NCI-H748 treated with DMSO at 0.1 percent for 48 hours (cell line): Measurements from ENCODE around the gene CORO1C.
"Not testable (repeated sequence)": the region's sequence is repeated elsewhere in the genome, so short reads cannot be mapped to it uniquely, and the experiment has no call there.

Experiments
- DNase-seq: peaks from one replicate; lab custom pipeline; 2025; lab: John Stamatoyannopoulos, UW

Gene CORO1C

DNA sequence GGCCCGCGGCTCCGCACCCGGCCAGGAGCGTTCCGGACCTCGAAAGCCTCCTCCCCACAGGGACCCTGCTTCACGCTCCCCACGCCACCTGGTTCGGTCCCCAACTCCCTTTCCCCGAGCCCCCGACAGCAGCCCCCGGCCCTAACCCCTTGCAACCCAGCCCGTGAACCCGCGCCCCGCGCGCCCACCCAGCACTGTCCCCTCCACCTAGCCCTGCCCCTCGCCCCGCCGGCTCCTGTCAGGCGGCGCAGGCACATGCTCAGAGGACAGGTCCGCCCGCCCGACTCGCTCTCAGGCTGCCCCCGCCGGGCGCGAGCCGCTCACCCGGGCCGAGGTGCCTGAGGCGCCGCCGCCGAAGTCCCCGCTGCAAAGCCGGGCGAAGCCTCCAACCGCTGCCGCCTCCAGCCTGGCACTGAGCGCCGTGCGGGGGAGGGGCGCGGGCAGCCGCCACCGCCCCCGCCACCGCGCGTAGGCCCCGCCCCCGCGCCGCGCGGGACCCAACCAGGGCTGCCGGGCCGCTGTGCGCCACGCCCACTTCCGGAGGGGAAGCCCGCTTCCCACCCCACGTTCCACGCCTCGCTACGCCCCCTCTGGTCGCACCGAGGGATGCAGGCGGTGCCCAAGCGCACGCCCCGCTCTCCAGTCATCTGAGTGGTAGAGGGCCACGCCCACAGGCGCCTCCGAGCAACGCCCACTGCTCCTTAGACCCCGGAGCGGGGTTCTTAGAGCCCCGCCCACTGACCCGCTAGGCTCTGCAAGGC, at the start of gene CORO1C:
Gene CORO1C, minus strand, starts transcription at position 414 of the 761 bp plus-strand sequence. CDS start 30,200 bp downstream, outside the sequence.
- peak; percentile 88 for DNase-seq

DNA sequence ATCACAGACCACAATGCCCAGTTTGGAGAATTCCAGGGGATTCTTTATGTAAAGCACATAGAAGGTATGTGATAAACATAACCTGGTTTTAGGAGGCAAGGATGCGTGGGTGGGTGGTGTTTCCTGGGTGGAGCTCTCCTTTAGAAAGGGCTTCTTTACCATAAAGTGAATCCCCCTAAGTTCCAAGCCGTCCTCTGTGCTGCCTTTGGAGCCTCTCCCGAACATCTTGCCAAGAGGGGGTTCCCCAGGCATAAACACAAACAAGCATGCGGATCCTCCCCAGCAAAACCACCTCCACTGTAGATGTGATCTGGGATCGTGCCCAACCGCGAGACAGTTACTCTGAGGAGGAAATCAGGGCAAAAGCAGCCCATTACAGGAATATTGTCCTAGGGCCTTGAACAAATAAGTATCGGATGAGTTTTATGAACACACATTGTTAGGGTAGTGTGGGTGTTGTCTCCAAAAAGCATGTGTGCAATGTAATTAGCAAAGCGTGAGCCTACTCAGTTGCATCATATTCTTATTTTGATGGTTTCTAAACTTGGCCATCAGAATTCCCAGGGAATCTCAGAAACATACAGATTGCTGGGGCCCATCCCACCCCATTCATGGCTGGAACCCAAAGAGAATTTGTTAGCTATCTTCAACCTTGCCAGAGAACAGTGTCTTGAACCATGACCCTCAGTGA, 48.8 kb upstream of the CORO1C start:
- no peak for DNase-seq

DNA sequence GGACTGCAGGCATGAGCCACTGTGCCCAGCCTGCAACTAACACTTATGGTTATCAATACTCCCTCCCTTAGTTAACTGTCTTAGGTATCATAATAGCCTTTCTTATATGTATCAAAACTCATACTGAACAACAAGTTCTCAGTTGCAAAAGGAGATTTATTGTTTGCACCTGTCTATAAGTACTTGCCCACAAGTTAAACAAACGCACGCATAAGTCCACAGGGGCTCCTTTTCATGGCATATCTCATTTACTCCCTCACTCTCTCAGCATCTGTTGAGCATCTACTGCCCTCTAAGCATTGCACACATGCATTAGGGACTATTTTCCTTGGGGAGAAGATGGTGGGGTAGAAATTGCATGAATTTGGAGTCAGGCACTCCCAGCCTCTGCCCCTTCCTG, 46.7 kb upstream of the CORO1C start:
- no peak for DNase-seq

DNA sequence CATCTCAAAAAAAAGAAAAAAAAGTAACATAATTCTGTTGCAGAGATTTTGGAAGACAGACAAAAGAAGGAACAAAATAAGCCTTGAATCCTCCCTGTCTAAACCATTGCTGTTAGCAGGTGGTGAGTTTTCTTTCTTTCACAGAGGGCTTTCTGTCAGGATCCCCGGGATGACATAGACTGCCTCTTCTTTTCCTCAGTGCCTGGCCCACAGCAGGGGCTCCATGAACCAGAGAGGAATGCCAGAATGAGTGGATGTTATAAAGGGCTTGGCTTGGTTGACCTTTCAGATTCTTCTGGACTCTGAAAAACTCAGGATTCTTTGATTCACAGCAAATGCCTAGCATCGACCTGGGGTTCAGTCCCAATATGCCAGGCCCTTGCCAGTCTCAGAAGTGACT, 45.8 kb upstream of the CORO1C start:
- no peak for DNase-seq

DNA sequence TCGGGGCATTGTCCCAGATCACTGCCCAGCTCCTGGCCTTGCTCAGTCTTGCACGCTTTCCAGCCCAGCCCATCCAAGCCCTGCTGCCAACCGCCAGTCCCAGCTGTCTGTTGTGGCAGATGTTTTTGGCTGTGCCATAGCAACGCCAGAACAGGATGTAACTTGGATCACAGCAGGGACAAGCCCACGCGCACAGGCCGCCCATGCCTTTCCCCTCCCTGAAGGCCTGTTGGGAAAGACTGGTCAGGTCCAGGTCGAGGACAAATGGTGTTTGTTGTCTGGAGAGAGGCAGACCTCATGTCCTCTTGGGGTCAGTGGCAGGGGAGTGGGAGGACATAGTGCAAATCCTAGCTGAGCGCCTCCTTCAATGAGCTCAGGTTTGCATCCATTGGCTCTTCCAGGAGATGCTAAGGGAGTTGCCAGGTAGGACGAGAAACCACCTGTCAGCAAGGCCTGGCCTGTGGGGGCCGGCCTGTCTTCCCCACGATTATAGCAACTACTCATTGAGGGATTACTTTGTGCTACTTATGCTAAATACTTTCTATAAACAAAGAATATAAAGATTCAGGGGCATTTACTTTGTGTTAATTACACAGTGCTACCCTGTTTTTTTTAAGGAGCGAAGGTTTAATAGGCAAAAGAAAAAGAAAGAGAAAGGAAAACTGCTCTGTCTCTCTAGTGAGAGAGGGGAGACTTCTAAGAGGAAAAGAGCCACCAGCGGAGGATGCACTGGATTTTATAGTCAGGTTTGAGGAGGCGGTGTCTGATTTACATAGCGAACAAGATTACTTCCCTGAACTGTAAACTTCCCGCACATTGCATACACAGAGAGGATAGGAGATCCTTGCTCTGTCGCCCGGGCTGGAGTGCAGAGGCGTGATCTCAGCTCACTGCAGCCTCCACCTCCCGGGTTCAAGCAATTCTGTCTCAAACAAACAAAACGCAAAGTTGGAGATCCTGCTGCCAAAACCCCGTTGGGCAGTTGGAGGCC, 42.8 kb upstream of the CORO1C start:
- no peak for DNase-seq

DNA sequence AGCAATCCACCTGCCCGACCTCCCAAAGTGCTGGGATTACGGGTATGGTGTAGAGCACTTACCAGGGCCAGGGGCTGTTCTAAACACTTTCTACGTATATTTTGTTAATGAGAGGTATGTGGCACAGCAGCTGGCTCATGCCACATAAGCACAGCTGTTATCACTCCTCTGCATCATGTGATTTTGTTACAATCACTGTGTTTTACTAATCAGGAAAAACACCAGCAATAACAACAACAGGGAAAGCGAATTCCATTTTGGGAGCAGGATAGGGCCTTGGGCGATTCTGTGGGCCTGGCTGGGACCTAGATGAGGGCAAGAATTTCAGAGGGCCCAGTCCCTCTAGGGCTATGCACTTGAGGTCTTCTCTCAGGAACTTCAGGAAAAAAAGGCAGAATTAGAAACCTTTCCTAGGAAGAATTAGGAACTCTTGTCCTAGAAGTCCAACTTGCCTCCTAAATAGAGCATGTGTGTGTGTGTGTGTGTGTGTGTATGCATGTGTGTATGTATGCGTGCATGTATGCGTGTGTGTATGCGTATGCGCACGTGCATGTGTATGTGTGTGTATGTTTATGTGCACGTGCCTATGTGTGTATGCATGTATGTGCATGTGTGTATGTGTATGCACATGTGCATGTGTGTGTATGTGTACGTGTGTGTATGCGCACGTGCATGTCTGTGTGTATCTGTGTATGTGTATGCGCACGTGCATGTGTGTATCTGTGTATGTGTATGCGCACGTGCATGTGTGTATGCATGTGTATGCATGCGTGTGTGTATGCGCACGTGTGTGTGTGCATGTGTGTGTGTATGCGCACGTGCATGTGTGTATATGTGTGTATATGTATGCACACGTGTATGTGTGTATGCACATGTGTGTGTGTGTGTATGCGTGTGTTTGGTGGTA, 41.8 kb upstream of the CORO1C start:
- DNase-seq = no peak

DNA sequence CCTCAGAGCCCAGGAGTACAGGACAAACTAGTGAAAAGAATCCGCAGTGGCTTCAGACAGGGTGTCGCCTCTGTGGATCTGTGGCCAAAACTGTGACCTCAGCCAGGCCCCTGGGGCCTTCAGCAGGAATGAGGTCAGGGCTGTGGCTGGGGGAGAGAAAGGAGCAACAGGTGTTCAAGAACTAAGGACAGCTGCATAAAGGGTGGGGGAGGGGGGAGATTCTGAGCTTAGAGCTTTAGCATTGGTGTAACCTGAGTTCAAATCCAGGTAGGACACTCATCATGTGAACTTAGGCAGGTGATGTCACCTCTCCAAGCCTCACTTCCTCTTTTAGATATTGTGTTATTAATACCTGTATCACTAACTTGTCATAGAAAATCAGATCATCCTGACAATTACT, 40.9 kb upstream of the CORO1C start:
- no peak for DNase-seq

DNA sequence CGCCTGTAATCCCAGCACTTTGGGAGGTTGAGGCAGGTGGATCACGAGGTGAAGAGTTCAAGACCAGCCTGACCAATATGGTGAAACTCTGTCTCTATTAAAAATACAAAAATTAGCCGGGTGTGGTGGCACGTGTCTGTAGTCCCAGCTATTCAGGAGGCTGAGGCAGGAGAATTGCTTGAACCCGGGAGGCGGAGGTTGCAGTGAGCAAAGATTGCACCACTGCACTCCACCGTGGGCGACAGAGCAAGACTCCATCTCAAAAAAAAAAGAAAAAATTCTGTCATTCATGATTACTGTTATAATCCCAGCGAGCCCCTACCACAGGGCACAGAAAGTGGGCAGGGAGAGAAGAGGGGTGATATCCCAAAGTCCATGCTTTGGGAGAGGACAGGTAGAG, 40.5 kb upstream of the CORO1C start:
- DNase-seq = not testable (repeated sequence)

DNA sequence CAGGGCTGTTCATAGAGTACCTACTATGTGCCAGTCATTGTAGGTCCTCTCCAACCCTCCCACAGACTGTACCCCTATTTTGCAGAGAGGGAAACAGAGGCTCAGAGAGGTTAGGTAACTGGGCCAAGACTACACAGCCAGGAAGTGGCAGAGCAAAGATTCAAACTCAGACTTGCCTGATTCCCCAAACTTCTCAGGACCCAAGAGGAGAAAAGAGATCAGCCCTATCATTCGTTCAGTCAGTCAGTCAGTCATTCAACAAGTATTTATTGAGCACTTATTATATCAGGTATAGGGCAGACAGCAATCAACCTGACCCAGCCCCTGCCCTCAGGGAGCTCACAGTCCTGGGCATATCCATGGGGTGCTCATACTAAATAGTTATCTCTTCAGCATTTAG, 39.6 kb upstream of the CORO1C start:
- DNase-seq = no peak

DNA sequence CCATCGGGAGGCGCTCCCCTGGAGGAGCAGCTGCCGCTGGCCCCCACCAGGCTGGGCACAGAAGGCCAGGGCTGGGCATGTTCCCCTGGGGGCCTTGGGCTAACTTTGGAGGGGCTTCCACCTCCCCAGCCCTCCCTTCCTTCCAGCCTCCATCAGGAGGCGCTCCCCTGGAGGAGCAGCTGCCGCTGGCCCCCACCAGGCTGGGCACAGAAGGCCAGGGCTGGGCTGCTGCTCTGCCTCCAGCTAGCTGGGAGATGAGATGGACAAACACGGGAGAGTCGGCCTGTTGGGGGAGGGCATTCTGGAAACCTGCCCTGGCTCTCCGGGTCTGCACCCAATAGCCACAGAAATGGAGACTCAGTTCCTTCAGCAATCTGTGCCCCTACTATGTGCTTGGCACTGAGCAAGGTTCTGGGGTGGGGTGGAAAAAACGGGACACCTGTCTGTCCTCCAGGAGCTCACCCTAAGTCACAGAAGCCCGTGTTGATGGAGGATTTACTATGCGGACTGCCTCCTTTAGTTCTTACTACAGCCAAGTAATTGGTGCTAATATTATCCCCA, 39.0 kb upstream of the CORO1C start:
- DNase-seq = no peak

DNA sequence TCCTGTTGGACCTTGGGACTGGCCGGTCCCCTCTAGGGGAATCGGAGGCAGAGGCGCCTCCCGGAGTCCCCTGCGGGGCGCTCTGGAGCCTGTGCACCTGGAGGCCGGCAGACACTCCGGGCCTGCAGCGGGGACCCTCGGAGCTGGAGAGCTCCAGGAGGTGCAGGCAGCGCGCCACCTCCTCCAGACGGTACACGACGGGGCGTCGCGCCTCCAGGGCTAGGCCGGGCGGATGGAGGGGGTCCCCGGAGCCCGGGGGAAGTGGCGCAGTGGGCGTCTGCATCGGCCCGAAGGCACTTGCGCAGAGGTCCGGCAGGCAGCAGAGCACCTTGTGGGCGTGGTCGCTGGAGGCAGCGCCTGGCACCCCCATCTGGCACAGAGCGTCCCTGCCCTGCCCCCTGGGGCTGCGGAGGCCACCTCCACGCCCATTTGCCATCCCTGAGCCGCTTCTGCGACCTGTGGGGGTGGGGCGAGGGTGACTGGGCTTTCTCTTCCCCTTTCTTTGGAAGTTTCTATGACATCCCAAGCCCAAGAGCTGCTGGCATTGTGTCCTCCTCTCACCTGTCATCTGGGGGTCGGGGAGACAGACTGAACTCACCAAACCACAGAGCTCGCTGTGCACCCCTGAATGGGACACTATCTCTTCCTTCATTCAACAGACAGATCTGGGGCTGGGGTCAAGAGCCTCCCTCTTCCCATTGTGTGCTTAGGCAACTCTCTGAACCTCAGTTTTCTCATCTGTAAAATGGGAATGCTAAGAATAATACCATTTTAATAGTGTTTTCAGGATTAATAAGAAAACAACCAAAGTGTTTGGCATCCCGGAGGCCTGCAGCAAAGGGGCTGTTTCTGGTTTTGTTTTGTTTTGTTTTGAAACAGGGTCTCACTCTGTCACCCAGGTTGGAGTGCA, 37.5 kb upstream of the CORO1C start:
- DNase-seq = no peak

DNA sequence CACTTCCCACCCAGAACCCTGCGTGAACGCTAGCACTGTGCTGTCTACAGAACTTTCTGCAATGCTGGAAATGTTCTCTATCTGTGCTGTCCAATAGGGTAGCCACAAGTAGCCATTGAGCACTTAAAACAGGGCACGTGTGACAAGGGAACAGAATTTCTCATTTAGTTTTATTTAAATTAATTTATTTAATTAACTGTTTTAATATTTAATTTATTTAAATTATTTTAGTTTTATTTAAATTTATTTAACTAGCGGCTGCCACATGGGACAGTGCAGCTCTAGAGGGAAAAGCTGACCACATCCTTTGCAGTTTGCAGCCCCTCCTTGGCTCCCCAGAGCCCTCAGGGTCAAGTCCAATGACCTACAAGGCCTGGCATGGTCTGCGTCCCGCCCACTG, 35.0 kb upstream of the CORO1C start:
- no peak for DNase-seq

DNA sequence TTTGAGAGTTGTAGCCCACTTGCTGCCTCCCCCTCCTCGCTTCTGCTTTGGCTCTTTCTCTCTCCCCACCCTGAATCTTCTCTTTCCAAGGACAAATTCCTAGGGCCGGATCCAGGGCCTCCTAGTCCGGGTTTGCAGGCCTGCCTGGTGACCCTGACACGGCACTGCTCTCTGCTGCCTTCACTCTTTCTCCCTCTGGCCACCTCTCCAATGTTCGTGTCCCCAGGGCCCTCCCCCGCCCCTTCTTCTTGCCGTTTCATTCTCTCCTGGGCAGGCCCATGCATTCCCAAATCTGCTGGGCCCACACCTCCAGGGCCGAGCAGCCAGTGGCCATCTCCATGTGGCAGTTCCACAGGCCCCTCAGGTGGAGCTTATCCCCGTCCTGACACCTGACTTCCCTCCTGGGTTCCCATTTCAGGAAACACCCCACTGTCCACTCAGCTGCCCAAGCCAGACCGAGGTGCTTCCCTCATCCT, 34.0 kb upstream of the CORO1C start:
- no peak for DNase-seq

DNA sequence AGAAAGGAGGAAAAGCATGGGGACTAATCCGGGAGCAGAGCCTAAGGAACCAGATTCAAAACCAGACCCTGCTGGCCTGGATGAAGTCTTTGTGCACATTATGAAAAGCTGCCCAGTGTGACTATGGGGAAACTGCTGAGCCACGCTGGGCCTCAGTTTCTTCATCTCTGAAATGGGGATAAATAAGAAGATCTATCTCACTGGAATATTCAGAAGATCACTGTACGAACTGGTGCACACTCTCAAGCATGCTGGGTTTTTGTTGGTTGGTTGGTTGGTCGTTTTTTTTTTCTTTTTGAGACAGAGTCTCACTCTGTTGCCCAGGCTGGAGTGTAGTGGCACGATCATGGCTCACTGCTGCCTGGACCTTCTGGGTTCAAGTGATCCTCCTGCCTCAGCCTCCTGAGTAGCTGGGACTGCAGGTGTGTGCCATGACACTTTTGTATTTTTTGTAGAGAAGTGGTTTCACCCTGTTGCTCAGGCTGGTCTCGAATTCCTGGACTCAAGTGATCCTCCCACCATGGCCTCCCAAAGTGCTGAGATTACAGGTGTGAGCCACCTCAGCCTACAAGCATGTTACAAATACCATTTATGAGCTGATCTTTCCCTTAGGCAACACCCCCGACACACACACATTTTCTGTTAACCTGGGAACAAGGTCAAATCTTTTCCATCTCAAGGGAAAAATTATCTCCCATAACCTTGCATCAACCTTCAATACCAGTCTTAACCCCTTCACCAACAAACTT, 33.4 kb upstream of the CORO1C start:
- no peak for DNase-seq

DNA sequence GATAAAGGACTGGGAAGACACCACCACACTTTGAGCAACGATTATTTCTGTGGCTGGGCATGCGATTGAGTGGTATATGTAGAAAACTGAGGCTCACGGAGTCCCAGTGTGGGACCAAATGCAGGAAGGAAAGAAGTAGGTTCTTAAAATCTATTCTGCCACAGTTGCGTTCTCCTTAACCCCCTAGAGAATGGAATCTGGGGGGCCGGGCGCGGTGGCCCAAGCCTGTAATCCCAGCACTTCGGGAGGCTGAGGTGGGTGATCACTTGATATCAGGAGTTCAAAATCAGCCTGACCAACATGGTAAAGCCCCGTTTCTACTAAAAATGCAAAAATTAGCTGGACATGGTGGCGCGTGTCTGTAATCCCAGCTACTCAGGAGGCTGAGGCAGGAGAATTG, 29.9 kb upstream of the CORO1C start:
- no peak for DNase-seq

DNA sequence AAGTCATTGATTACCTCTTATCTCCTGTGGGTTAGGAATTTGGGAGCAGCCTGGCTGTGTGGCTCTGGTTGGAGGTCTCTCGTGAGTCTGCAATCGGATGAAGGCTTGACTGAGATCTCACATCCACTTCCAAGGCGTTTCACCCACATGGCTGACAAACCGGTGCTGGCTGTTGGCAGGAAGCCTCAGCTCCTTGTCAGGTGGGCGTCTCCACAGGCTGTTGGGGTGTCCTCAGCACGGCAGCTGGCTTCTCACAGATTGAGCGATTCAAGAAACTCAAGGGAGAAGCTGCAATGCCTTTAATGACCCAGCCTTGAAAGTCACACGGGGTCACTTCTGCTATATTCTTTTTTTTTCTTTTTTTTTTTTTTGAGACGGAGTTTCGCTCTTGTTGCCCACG, 28.6 kb upstream of the CORO1C start:
- no peak for DNase-seq

DNA sequence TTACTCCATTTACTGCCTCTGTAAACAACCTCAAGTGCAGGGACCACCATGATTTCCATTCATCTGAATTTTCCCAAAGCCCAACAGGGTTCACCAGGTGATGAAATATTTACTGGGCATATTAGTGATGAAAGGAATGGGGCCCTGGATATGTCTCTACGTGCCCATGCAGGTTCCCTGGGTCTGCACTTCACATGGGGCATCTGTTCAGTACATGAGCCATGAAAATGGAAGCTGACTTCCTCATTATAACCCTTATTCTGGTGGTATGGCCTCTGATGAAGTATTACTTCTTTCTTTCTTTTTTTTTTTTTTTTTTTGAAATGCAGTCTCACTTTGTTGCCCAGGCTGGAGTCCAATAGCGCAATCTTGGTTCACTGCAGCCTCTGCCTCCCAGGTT, 26.5 kb upstream of the CORO1C start:
- DNase-seq = no peak

DNA sequence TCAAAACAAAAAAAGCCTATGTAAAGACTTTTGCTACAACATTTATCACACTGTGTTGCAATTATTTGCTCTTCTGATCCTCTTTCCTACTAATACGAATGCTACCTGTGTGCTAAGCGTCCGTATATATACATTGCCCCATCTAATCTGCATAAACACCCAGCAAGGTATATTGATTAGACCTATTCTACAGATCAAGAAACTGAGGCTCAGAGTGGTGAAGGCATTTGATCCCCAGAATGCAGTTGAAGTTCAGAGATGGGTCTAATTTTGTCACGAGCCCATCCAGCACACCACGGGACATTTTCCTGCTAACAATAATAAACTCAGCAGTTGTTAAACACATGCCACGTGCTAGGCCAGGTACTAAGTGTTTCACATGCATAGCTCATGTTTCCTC, 25.1 kb upstream of the CORO1C start:
- DNase-seq = no peak

DNA sequence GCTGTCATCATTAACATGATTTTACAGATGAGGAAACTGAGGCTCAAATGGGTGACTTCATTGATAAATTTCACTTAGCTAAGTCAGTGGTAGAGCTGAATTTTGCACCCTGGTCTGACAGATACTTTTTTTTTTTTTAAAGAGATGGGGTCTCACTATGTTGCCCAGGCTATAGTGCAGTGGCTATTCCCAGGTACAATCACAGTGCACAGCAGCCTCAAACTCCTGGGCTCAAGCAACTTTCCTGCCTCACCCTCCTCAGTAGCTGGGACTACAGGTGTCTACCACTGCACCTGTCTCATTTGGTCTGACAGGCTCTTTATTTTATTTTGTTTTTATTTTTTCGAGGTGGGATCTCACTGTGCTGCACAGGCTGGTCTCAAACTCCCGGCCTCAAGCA, 24.2 kb upstream of the CORO1C start:
- no peak for DNase-seq
